K562 (cell line): ENCODE data around the gene ANO2.

Experiments used
- CHD2 ChIP-seq: IDR thresholded peaks from 2 replicates; pipeline ENCODE4 v1.6.1; 2011; ENCODE audit warnings: low read depth, low read length
- CTCF ChIP-seq, 3 experiments: IDR thresholded peaks in 2 of 3; conservative IDR thresholded peaks in 1 of 3; 2 replicates each; pipeline ENCODE4 v1.5.1; 2011 to 2012; ENCODE audit warnings: low read length in 3 of 3, mild to moderate bottlenecking in 3 of 3, control low read depth in 2 of 3, improper control_type of control experiment in 1 of 3, inconsistent platforms in 1 of 3, low read depth in 1 of 3, mixed read lengths in 1 of 3, moderate library complexity in 1 of 3; ENCODE audit not compliant: insufficient read depth in 2 of 3
- MAFK ChIP-seq: IDR thresholded peaks from 2 replicates; pipeline ENCODE4 v1.6.1; 2011; ENCODE audit warnings: low read length, improper control_type of control experiment
- ZNF232 ChIP-seq: sonication (generic); formaldehyde crosslinking; IDR thresholded peaks from 2 replicates; pipeline ENCODE4 v1.8.0; 2022; ENCODE audit warnings: mild to moderate bottlenecking, missing genetic modification reagents

- TF ChIP-seq MAFK, result no peak
- TF ChIP-seq ZNF232 (CRISPR knock-in tag), result no peak
- TF ChIP-seq CHD2, result no peak
- TF ChIP-seq CTCF (IDR thresholded peaks at IDR 0.05 in 2 of 3, conservative IDR thresholded peaks at IDR 0.05 in 1 of 3; ENCODE audit: insufficient read depth in 2 of 3, low read depth in 1 of 3, low read length in 3 of 3), result no peak
These were observed 98.1 kb downstream of the ANO2 start for GRCh38 chr12:5846950-5847349.
